Esophagus muscularis mucosa (tissue), 4 donors: ENCODE measurements around the gene PIP4K2A. TPM values are rescaled to one million over a fixed set of nuclear protein-coding genes. Genes with fewer than 3 reads are reported as not detected.

Experiments used
- DNase-seq: peaks from one replicate; pipeline ENCODE4 v3.0.0-alpha.2; 2017; ENCODE audit errors: extremely low spot score
- H3K27ac ChIP-seq, 4 donors: fragments of 200-600 bp; sonication (generic); replicated peaks in 1 of 4; 1 replicate in 3 of 4; 2 replicates in 1 of 4; pipeline ENCODE4 v1.5.1; 2016 to 2019; ENCODE audit warnings: mild to moderate bottlenecking in 1 of 4
- H3K27me3 ChIP-seq, 4 donors: fragments of 200-600 bp; sonication (generic); one replicate each; pipeline versions ENCODE4 v1.5.1 to v1.6.0; 2016 to 2019
- H3K36me3 ChIP-seq, 4 donors: fragments of 200-600 bp; sonication (generic); one replicate each; pipeline ENCODE4 v1.5.1; 2016 to 2019
- H3K4me1 ChIP-seq, 4 donors: fragments of 200-600 bp; sonication (generic); one replicate each; pipeline ENCODE4 v1.5.1; 2016 to 2019
- H3K4me3 ChIP-seq, 4 donors: fragments of 200-600 bp; sonication (generic); 1 replicate in 2 of 4; 2 replicates in 2 of 4; pipeline ENCODE4 v1.5.1; 2016 to 2019; ENCODE audit warnings: mild to moderate bottlenecking in 4 of 4, moderate library complexity in 1 of 4
- H3K9me3 ChIP-seq, 4 donors: fragments of 200-600 bp; sonication (generic); 1 replicate in 3 of 4; 2 replicates in 1 of 4; pipeline ENCODE4 v1.5.1; 2016 to 2019
- EP300 ChIP-seq: sonication (generic); formaldehyde crosslinking; IDR thresholded peaks from one replicate; pipeline ENCODE4 v1.6.1; 2017; ENCODE audit warnings: antibody characterized with exemption
- POLR2A ChIP-seq: fragments of 450-650 bp; IDR thresholded peaks from one replicate; pipeline ENCODE4 v1.6.1; 2017; ENCODE audit warnings: antibody characterized with exemption, moderate library complexity, mild to moderate bottlenecking, low read depth
- POLR2AphosphoS5 ChIP-seq, 2 donors: sonication (generic); formaldehyde crosslinking; IDR thresholded peaks; one replicate each; pipeline ENCODE4 v1.6.1; 2017; ENCODE audit warnings: antibody characterized with exemption in 2 of 2
- WGBS: methylation state at CpG from one replicate; pipeline ENCODE4 v1.1.5; 2018; 5-methylcytosine and 5-hydroxymethylcytosine counted together
- intact Hi-C: fragments of 100-400 bp; cut with DNase I; formaldehyde crosslinking; loops from one replicate; pipeline ENCODE4 v1.15.1; 2023
- total RNA-seq, 4 donors: library from RNA; depleted of rRNA; stranded (reverse); fragments of >200 nt; gene quantifications; one replicate each; pipeline versions ENCODE4 v1.1.0 to v1.2.1, GENCODE V29; 2016
- TF ChIP-seq, protein P1 (sequence below), 3 experiments: fragments of 200-600 bp in 2 of 3; fragments of 450-650 bp in 1 of 3; sonication (generic) in 2 of 3; IDR thresholded peaks; one replicate each; pipeline ENCODE4 v1.5.1; 2017 to 2019; ENCODE audit warnings: antibody characterized with exemption in 3 of 3, mild to moderate bottlenecking in 2 of 3, moderate library complexity in 1 of 3

The PIP4K2A gene
- total RNA-seq, 4 donors from 2014 or later: 26.2 to 34.3 (median 32.5) TPM

GRCh38 chr10:22711373-22711772 lies 3.0 kb downstream of the PIP4K2A start:
- Histone ChIP-seq H3K36me3 (no peaks in the 10 kb centered on the region), H3K27ac (no peak overlapping the region), H3K27me3 (no peaks in the 10 kb centered on the region), H3K4me1 (peaks cover 16 to 42% (median 37%) of the 10 kb centered on the region in 4 donors), H3K9me3 (no peaks in the 10 kb centered on the region), H3K4me3 (peak overlapping the region in 1 of 4 donors; percentile 99)
- DNase-seq: no peak
- TF ChIP-seq POLR2A: no peak
- TF ChIP-seq, protein P1, sequence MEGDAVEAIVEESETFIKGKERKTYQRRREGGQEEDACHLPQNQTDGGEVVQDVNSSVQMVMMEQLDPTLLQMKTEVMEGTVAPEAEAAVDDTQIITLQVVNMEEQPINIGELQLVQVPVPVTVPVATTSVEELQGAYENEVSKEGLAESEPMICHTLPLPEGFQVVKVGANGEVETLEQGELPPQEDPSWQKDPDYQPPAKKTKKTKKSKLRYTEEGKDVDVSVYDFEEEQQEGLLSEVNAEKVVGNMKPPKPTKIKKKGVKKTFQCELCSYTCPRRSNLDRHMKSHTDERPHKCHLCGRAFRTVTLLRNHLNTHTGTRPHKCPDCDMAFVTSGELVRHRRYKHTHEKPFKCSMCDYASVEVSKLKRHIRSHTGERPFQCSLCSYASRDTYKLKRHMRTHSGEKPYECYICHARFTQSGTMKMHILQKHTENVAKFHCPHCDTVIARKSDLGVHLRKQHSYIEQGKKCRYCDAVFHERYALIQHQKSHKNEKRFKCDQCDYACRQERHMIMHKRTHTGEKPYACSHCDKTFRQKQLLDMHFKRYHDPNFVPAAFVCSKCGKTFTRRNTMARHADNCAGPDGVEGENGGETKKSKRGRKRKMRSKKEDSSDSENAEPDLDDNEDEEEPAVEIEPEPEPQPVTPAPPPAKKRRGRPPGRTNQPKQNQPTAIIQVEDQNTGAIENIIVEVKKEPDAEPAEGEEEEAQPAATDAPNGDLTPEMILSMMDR (IDR thresholded peaks at IDR 0.05): no peak
- no peak for TF ChIP-seq EP300
- no peak for TF ChIP-seq POLR2AphosphoS5 (IDR thresholded peaks at IDR 0.05)
- 94% methylated on average over 3 of the region's 3 CpGs for WGBS
- intact Hi-C loops: loop anchor here (10.0 kb wide), 6 partner anchors 87 to 707 kb away; partner anchors contain the start of genes BMI1 and DNAJC1

GRCh38 chr10:22710139-22710745 lies 4.1 kb downstream of the PIP4K2A start:
- Histone ChIP-seq H3K9me3 (no peaks in the 10 kb centered on the region), H3K27ac (no peak overlapping the region), H3K27me3 (no peaks in the 10 kb centered on the region), H3K4me3 (no peak overlapping the region), H3K4me1 (peaks cover 16 to 52% (median 43%) of the 10 kb centered on the region in 4 donors), H3K36me3 (no peaks in the 10 kb centered on the region)
- TF ChIP-seq POLR2AphosphoS5 (IDR thresholded peaks at IDR 0.05) (no peak), POLR2A (no peak), EP300 (no peak)
- TF ChIP-seq, protein P1 (IDR thresholded peaks at IDR 0.05): no peak
- 81% methylated on average over 10 of the region's 10 CpGs for WGBS
- DNase-seq: no peak
- intact Hi-C loops: loop anchor here (10.0 kb wide), 6 partner anchors 85 to 705 kb away; partner anchors contain the start of genes BMI1 and DNAJC1

GRCh38 chr10:22708772-22709171 lies 5.6 kb downstream of the PIP4K2A start:
- 96% methylated on average over 1 of the region's 1 CpG for WGBS
- intact Hi-C loops: no loop called here
- no peak for DNase-seq

GRCh38 chr10:22705527-22705926 lies 8.9 kb downstream of the PIP4K2A start:
- Histone ChIP-seq H3K4me1 (peaks cover 3 to 68% (median 58%) of the 10 kb centered on the region in 4 donors), H3K36me3 (no peaks in the 10 kb centered on the region), H3K4me3 (no peak overlapping the region), H3K27me3 (no peaks in the 10 kb centered on the region), H3K9me3 (no peaks in the 10 kb centered on the region), H3K27ac (no peak overlapping the region)
- intact Hi-C loops: no loop called here
- TF ChIP-seq EP300: no peak
- TF ChIP-seq, protein P1 (IDR thresholded peaks at IDR 0.05): no peak
- no peak for TF ChIP-seq POLR2A
- TF ChIP-seq POLR2AphosphoS5 (IDR thresholded peaks at IDR 0.05): no peak
- 98% methylated on average over 5 of the region's 5 CpGs for WGBS
- DNase-seq: no peak

More at GRCh38 chr10:22708772-22709171, 5.6 kb downstream of the PIP4K2A start:
- no peak for TF ChIP-seq EP300
- no peak for TF ChIP-seq POLR2A
- TF ChIP-seq POLR2AphosphoS5 (IDR thresholded peaks at IDR 0.05): no peak
- TF ChIP-seq, protein P1 (IDR thresholded peaks at IDR 0.05): no peak
- Histone ChIP-seq H3K4me1 (peaks cover 16 to 58% (median 47%) of the 10 kb centered on the region in 4 donors), H3K27me3 (no peaks in the 10 kb centered on the region), H3K27ac (no peak overlapping the region), H3K9me3 (no peaks in the 10 kb centered on the region), H3K4me3 (no peak overlapping the region), H3K36me3 (no peaks in the 10 kb centered on the region)

GRCh38 chr10:22704942-22705341 lies 9.4 kb downstream of the PIP4K2A start:
- TF ChIP-seq EP300 (no peak), POLR2A (no peak), POLR2AphosphoS5 (IDR thresholded peaks at IDR 0.05) (no peak)
- TF ChIP-seq, protein P1 (IDR thresholded peaks at IDR 0.05): no peak
- Histone ChIP-seq H3K4me3 (no peak overlapping the region), H3K27ac (no peak overlapping the region), H3K9me3 (no peaks in the 10 kb centered on the region), H3K4me1 (peaks cover 0 to 68% (median 58%) of the 10 kb centered on the region in 4 donors), H3K27me3 (no peaks in the 10 kb centered on the region), H3K36me3 (no peaks in the 10 kb centered on the region)
- DNase-seq: no peak
- 80% methylated on average over 5 of the region's 5 CpGs for WGBS
- intact Hi-C loops: no loop called here
